K562 (cell line): ENCODE results near the gene ODAD3. TPM values are rescaled to one million over a fixed set of nuclear protein-coding genes. Genes with fewer than 3 reads are reported as not detected.

ENCODE experiments used
- CEBPB ChIP-seq: fragments of 450-650 bp; IDR thresholded peaks from 2 replicates; pipeline ENCODE4 v1.6.1; 2016; ENCODE audit warnings: missing genetic modification characterization, missing compliant biosample characterization
- CHAMP1 ChIP-seq: fragments of 450-650 bp; IDR thresholded peaks from 2 replicates; pipeline ENCODE4 v1.6.1; 2016; ENCODE audit warnings: mild to moderate bottlenecking
- FIP1L1 ChIP-seq: fragments of 200-400 bp; formaldehyde crosslinking; IDR thresholded peaks from 2 replicates; pipeline ENCODE4 v1.6.1; 2018; ENCODE audit warnings: mild to moderate bottlenecking, low read depth, low read length; ENCODE audit not compliant: poor library complexity, severe bottlenecking
- FOXA1 ChIP-seq: fragments of 450-650 bp; IDR thresholded peaks from 2 replicates; pipeline ENCODE4 v1.6.1; 2016; ENCODE audit warnings: mild to moderate bottlenecking, borderline replicate concordance
- FOXM1 ChIP-seq, 2 experiments: fragments of 450-650 bp in 1 of 2; sonication (generic) in 1 of 2; formaldehyde crosslinking in 1 of 2; IDR thresholded peaks; 2 replicates each; pipeline versions ENCODE4 v1.6.1 to v1.9.0; 2017 to 2022; ENCODE audit warnings: low read depth in 2 of 2, mild to moderate bottlenecking in 2 of 2, missing genetic modification reagents in 1 of 2, moderate library complexity in 1 of 2
- HDAC1 ChIP-seq, 2 experiments: fragments of 450-650 bp; IDR thresholded peaks; 2 replicates each; pipeline ENCODE4 v1.6.1; 2016 to 2017; ENCODE audit warnings: inconsistent platforms in 1 of 2, mild to moderate bottlenecking in 1 of 2, moderate library complexity in 1 of 2
- HDGF ChIP-seq: fragments of 450-650 bp; IDR thresholded peaks from 2 replicates; pipeline ENCODE4 v1.6.1; 2016
- HMG20A ChIP-seq: fragments of 450-650 bp; formaldehyde crosslinking; conservative IDR thresholded peaks from 2 replicates; pipeline ENCODE4 v1.4.0; 2020; ENCODE audit warnings: mild to moderate bottlenecking, mixed read lengths
- NR2F6 ChIP-seq: fragments of 450-650 bp; formaldehyde crosslinking; IDR thresholded peaks from 2 replicates; pipeline ENCODE4 v1.4.0; 2020; ENCODE audit warnings: mild to moderate bottlenecking
- SAP30 ChIP-seq: fragments of 200-600 bp; sonication (generic); IDR thresholded peaks from 2 replicates; pipeline ENCODE4 v1.6.1; 2012; ENCODE audit warnings: borderline replicate concordance, low read depth, mild to moderate bottlenecking, moderate library complexity, low read length, control low read depth, inconsistent platforms; ENCODE audit not compliant: insufficient read depth, poor library complexity, severe bottlenecking
- SIN3A ChIP-seq, 2 experiments: fragments of 150-350 bp in 1 of 2; IDR thresholded peaks; 2 replicates each; pipeline ENCODE4 v1.6.1; 2011 to 2016; ENCODE audit warnings: borderline replicate concordance in 2 of 2, low read depth in 2 of 2, low read length in 2 of 2, mild to moderate bottlenecking in 2 of 2, moderate library complexity in 2 of 2; ENCODE audit not compliant: control insufficient read depth in 1 of 2
- SIRT6 ChIP-seq: IDR thresholded peaks from one replicate; pipeline ENCODE4 v1.6.1; 2012; ENCODE audit warnings: low read depth, mild to moderate bottlenecking, control low read depth, inconsistent platforms, low read length, moderate library complexity
- ZNF133 ChIP-seq: fragments of 250-450 bp; sonication (Bioruptor Pico); IDR thresholded peaks from 2 replicates; pipeline ENCODE4 v1.4.0; 2020; ENCODE audit warnings: mild to moderate bottlenecking
- ZNF224 ChIP-seq: sonication (generic); formaldehyde crosslinking; IDR thresholded peaks from 2 replicates; pipeline ENCODE4 v1.8.0; 2022; ENCODE audit warnings: mild to moderate bottlenecking, missing genetic modification reagents
- ZNF3 ChIP-seq: fragments of 250-450 bp; sonication (Bioruptor Pico); IDR thresholded peaks from 2 replicates; pipeline ENCODE4 v1.5.0; 2021; ENCODE audit warnings: mild to moderate bottlenecking, moderate library complexity
- ZNF551 ChIP-seq: fragments of 250-450 bp; sonication (Bioruptor Pico); IDR thresholded peaks from 2 replicates; pipeline ENCODE4 v1.5.0; 2021; ENCODE audit warnings: mild to moderate bottlenecking, moderate library complexity
- polyA plus RNA-seq, 8 experiments: library from polyadenylated mRNA; depleted of rRNA in 4 of 8; stranded (reverse) in 5 of 8; unstranded in 3 of 8; fragments of >200 nt; fragmentation: Nextera tagmentation in 2 of 8; fragmentation: Illumina TruSeq in 1 of 8; extraction: Ambion mirVana in 2 of 8; extraction: Trizol in 1 of 8; gene quantifications; 2 replicates each; pipeline versions ENCODE4 v1.2.1 to v1.2.3, GENCODE V29; 2011 to 2014; ENCODE audit warnings: inconsistent platforms in 1 of 8, missing spikeins in 1 of 8
- total RNA-seq, 7 experiments: library from RNA; depleted of rRNA in 6 of 7; stranded (reverse); fragments of >200 nt in 6 of 7; fragmentation: Illumina TruSeq in 2 of 7; extraction: Trizol in 2 of 7; gene quantifications; 2 replicates each; pipeline versions ENCODE4 v1.2.1 to v1.2.3, GENCODE V29; 2011 to 2021; ENCODE audit warnings: low replicate concordance in 1 of 7
- TF ChIP-seq, protein P1 (sequence below): fragments of 250-450 bp; sonication (Bioruptor Pico); IDR thresholded peaks from 2 replicates; pipeline ENCODE4 v1.4.0; 2020; ENCODE audit warnings: mild to moderate bottlenecking, moderate library complexity, borderline replicate concordance
- TF ChIP-seq, protein P2 (sequence below), 2 experiments: fragments of 450-650 bp in 1 of 2; sonication (generic) in 1 of 2; formaldehyde crosslinking; conservative IDR thresholded peaks; 2 replicates each; pipeline versions ENCODE4 v1.4.0 to v1.8.1; 2020 to 2022; ENCODE audit warnings: mild to moderate bottlenecking in 1 of 2, missing genetic modification reagents in 1 of 2
- TF ChIP-seq, protein P3 (sequence below): IDR thresholded peaks from 2 replicates; pipeline ENCODE4 v1.6.1; 2016; ENCODE audit warnings: missing genetic modification characterization, missing compliant biosample characterization

Gene ODAD3
- total and polyA plus RNA-seq, 9 of the 15 experiments (the other 6 are each of a cell fraction or from before 2014, with no cell fraction given), result 0.07 to 0.72 (median 0.14) TPM; not detected in 2

- TF ChIP-seq ZNF551, result no peak
- TF ChIP-seq ZNF224 (CRISPR knock-in tag), result no peak
- TF ChIP-seq SIRT6, result no peak
- no peak for TF ChIP-seq FOXA1
- peak; percentile 55; the same call in 1 of the 2 replicates for TF ChIP-seq ZNF133 (CRISPR knock-in tag)
- TF ChIP-seq HDAC1 (IDR thresholded peaks at IDR 0.05), result peak in 1 of 2 experiments; percentile 22; a peak in 2 of 4 replicates
- peak in 1 of 2 experiments; percentile 19; a peak in 1 of 4 replicates for TF ChIP-seq SIN3A (IDR thresholded peaks at IDR 0.05; ENCODE audit: borderline replicate concordance in 2 of 2, control insufficient read depth in 1 of 2, low read depth in 2 of 2, low read length in 2 of 2)
- no peak for TF ChIP-seq FIP1L1
- TF ChIP-seq NR2F6 (CRISPR knock-in tag), result 0 out of 2 replicates have a peak, but pooled peaks have one; percentile 68
- TF ChIP-seq, protein P1, sequence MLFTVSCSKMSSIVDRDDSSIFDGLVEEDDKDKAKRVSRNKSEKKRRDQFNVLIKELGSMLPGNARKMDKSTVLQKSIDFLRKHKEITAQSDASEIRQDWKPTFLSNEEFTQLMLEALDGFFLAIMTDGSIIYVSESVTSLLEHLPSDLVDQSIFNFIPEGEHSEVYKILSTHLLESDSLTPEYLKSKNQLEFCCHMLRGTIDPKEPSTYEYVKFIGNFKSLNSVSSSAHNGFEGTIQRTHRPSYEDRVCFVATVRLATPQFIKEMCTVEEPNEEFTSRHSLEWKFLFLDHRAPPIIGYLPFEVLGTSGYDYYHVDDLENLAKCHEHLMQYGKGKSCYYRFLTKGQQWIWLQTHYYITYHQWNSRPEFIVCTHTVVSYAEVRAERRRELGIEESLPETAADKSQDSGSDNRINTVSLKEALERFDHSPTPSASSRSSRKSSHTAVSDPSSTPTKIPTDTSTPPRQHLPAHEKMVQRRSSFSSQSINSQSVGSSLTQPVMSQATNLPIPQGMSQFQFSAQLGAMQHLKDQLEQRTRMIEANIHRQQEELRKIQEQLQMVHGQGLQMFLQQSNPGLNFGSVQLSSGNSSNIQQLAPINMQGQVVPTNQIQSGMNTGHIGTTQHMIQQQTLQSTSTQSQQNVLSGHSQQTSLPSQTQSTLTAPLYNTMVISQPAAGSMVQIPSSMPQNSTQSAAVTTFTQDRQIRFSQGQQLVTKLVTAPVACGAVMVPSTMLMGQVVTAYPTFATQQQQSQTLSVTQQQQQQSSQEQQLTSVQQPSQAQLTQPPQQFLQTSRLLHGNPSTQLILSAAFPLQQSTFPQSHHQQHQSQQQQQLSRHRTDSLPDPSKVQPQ (CRISPR knock-in tag), result 0 out of 2 replicates have a peak, but pooled peaks have one; percentile 22
- TF ChIP-seq, protein P2, sequence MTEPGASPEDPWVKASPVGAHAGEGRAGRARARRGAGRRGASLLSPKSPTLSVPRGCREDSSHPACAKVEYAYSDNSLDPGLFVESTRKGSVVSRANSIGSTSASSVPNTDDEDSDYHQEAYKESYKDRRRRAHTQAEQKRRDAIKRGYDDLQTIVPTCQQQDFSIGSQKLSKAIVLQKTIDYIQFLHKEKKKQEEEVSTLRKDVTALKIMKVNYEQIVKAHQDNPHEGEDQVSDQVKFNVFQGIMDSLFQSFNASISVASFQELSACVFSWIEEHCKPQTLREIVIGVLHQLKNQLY (CRISPR knock-in tag; conservative IDR thresholded peaks at IDR 0.05), result peak in 1 of 2 experiments; percentile 86; a peak in 1 of 4 replicates
- TF ChIP-seq CEBPB (tag), result peak; percentile 81
- TF ChIP-seq ZNF3 (CRISPR knock-in tag), result no peak
- 0 out of 2 replicates have a peak, but pooled peaks have one; percentile 20 for TF ChIP-seq HDGF
- TF ChIP-seq CHAMP1, result no peak
- TF ChIP-seq, protein P3, sequence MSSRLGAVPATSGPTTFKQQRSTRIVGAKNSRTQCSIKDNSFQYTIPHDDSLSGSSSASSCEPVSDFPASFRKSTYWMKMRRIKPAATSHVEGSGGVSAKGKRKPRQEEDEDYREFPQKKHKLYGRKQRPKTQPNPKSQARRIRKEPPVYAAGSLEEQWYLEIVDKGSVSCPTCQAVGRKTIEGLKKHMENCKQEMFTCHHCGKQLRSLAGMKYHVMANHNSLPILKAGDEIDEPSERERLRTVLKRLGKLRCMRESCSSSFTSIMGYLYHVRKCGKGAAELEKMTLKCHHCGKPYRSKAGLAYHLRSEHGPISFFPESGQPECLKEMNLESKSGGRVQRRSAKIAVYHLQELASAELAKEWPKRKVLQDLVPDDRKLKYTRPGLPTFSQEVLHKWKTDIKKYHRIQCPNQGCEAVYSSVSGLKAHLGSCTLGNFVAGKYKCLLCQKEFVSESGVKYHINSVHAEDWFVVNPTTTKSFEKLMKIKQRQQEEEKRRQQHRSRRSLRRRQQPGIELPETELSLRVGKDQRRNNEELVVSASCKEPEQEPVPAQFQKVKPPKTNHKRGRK (tag), result no peak
- TF ChIP-seq SAP30, result peak; percentile 50
- no peak for TF ChIP-seq FOXM1 (IDR thresholded peaks at IDR 0.05; ENCODE audit: low read depth)
- peak; percentile 51; the same call in 1 of the 2 replicates for TF ChIP-seq FOXM1 (CRISPR knock-in tag; IDR thresholded peaks at IDR 0.05; ENCODE audit: low read depth)
- no peak for TF ChIP-seq HMG20A
Observed at GRCh38 chr19:11374433-11375142, 60.3 kb downstream of the ODAD3 start, which contains the start of gene SWSAP1 (continued).
